ENCODE data around the gene NGDN.

NGDN gene

DNA sequence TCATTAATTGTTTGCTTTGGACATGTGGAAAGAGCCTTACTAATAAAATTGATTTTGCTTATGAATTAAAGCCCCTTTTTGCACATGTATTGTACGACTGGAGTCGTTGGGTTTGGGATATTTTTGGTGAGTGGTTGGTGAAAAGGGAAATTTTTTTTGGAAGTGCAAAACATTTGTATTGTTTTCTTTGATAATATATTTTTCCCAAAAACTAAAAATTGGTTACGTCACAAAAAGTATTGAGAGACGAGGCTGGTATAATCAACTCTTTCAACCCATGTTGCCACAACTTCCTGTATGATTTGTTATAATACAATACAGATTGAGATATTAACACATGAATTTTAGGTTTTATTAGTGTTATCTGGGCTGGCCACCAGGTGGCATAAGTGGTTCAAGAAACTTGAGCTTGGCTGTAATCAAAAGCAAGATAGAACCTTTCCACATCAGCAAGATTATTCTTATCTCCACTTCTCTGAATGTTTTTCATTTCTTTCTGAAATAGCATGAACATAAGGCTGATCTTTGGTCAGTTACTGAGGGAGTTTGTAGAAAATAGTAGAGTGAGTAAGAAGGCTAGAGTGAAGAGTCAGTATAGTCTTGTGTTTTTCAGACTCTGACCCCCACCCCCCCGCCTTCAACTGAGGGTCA is 8.7 kb downstream of the NGDN start:
- no peak for DNase-seq

DNA sequence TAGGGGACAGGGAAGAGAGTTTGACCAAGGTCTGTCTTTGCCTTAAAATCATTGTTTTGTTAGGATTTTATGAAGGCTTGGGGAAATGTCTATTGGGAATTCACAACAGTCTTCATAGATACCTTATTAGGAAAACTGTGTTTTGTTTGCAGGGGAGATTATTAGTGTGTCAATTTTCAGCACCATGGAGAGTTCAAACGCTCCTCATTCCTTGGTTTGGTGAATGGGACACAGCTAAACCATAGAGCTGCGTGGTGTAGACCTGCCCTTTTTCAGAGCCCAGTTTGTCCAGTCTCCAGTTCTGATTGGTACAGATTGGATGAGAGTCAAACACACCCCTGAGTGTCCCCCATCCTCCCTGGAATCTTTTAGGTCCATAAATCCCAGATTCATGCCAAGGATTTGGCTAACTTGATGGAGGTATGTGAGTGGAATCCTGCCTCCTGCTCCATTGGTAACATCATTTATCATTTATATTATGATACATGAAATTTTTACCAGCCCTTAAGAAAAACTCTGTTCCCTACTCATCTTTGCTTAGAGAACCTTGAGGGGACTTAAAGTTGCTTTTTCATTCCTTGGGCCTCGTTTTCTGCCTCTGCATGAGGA is 12.0 kb downstream of the NGDN start:
- no peak for DNase-seq

DNA sequence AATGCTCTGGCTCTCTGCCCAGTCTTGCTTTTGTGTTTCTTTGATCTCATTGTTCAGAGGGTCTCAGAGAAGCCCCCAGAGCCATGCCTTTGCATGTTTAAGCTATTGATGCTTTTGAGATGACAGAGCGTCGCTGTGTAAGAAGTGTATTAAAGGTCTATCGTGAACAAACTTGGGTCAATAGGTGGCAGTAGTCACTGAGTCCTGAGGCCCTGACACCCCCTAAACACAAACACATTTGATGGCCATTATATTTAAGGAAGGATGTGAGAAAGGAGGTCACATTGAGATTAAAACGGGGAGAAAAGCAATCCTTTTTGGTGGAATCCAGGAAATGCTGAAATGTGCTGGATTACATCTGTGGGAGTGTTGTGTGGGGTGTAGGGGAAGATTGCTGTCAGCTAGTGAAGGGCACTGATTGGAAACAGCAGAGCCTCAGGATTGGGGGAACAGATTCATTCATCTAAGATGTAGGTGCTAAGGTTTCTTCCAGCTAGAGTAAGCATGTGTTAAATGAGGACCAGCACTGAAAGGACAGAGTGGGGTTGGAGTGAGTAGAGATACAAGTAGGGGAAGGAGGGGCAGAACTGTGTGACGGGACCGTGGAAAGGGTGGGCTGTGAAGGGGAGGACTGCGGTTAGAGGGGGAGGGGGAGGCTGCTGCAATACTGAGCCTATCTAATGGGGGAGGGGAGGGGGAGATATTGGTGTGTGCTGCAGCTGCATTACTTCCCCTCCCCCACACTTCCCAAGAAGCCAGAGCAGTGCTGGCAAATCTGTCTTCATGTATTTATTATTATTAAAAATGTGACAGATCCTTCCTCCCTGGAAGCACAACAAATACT is 12.7 kb downstream of the NGDN start:
- no peak for DNase-seq

DNA sequence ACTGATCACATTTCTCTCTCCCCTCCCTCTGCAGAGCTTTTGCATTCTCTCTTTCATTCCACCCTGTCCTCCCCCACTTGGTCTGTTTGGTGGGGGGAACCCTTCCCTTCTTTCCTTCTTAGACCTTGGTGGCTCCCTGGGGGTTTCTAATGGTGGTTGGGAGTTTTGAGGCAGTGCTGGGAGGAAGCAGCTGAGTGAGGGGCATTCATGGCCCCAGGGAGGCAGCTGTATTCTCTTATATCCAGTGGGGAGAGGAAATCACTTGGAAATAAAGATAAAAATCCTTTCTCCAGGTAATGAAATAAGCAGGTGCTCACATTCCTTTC is 13.3 kb downstream of the NGDN start:
- DNase-seq, result no peak

DNA sequence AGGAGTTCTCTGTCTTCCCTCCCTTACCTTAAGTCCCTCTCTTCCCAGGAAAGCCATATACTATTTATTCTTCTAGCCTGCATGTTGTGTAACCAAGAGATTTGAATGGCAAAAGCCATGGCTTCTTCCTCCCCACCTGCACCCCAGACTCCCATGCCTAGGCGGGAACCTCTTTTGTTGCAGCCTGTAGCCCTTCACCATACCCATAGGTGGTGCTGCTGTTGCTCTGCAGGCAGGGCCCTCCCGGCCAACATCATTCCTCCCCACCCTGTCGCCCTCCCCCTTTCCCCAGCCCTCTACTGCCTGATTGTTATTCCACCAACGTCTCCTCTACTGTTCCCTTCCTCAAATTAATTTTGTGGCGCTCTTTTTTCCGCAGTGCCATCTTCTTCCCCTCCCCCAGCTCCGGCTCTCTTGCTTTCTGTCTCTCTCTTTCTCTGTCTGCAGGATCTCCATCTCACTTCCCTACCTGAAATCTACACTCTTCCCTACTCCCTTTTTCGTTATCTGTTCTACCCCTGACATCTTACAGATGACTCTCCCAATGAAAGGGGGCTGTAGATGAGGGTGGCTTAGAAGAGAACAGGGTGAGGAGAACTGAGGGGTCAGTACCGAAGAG is 13.8 kb downstream of the NGDN start:
- DNase-seq, result no peak

DNA sequence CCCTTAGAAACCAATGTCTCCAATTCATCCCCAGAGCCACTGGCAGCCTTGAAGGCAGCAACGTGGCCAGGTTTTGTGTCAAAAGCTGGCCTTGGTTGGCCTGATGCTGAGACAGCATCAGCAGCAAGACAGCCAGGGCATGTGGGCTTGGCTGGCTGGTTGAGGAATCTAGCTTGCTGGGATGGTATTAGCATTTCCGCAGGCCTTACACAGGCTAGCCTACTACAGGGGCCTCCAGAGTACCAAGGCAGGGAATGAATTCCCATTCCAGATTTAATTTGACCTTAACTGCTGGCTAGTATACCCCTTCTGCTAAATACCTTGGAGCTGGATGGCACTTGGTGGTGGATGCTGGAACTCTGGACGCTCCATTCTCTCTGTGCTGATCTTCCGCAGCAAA is 15.8 kb downstream of the NGDN start:
- no peak for DNase-seq

DNA sequence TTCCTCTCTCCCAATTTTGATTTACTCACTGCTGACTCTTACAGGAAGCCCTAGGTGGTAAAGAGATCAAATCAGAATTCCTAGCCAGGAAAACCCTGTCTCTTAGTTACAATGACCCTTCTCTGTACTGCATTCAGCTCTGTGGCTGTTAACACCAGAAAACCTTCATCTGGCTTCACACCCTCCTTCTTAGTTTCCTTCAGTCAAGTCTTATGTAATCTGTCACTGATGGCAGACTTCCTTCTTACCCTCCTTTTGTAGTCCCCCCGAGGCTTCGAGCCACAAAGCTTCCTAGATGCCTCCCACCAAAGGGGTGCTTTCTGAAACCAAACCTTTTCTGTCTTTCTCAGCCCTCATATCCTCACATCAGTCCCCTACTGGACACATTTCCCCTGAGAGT is 16.5 kb downstream of the NGDN start:
- no peak for DNase-seq

DNA sequence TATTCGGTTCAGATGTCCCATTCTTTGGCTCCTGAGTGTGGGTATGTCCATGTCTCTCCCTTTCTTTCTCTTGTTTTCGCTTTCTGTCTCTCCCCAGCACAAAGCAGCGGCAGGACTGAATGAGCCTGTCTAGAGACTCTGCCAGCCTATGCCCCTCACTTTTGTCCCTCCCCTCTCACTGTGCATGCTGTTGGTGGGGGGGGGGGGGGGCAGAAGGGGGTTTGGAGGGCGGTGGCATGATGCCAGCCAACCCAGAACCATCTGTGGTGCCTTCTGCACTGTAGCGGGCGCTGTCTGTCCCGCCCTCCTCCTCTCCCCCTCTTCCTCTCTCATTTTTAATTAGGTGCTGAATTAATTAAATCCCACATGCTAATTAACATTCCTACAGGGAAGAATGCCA is 17.7 kb downstream of the NGDN start:
- DNase-seq, result no peak

DNA sequence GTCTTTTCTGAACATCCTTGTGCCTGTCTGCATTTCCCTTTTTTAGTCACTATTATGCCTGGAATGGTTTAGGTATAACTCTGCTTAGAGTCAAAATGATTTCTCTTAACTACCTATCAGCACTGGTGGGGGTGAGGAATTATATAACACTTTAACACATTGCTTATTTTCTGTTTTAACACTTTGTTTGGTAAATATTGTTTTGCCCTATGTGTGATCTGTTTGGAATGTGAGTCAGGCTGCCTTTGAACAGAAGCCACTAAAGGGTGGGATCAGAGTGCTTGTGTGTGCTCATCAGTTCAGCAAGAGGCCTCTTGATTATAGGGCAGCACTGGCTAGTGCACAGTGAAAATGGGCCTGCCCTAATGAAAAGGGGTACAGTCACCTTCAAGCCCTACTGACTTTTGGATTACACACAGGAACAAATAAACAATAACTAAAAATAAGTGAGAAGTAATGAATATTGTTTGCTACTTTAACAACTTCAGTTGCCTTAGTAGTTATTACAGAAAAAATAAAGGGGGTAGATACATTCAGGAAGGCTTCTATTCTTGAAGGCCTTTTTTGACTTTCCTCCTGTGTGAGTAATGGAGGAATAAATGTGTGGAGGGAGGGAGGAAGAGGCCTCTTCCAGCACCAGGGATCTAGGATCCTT is 23.2 kb downstream of the NGDN start:
- no peak for DNase-seq

DNA sequence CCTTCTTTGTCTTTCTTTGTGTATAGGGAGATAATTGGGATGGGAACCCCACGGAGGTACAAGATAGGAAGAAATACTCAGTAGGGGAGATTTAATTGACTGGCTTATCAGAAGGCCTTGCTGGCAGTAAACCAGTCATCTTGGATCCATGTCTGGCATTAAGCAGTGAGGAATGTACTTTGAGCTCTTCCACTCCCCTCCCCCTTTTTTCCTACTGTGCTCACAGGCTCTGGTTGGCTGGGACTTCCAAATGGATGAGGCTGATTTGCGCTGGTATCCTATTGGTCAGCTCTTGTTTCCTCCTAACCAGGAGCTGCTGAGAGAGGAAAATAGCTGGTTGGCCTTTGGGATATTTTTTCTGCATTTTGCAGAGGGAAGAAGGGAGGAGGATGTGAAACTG is 24.7 kb downstream of the NGDN start:
- no peak for DNase-seq

DNA sequence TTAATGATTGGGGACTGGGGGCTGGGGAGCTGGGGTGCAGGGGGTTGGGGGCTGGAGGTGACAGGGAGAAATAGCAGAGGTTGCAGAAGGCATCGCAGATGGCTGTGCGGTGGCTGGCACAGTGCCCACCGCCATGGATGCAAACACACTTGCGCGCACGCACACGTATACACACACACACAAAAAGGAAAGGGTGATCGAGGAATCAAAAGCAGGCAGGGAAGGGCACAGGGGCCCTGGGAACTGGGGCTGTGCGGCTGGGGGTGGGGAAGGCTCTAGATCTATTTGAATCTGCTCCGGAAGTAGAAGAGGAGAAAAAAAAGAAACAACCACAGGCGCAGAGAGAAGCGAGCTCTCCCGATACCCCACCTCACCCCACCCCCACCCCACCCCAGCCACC is 42.7 kb downstream of the NGDN start:
- no peak for DNase-seq

DNA sequence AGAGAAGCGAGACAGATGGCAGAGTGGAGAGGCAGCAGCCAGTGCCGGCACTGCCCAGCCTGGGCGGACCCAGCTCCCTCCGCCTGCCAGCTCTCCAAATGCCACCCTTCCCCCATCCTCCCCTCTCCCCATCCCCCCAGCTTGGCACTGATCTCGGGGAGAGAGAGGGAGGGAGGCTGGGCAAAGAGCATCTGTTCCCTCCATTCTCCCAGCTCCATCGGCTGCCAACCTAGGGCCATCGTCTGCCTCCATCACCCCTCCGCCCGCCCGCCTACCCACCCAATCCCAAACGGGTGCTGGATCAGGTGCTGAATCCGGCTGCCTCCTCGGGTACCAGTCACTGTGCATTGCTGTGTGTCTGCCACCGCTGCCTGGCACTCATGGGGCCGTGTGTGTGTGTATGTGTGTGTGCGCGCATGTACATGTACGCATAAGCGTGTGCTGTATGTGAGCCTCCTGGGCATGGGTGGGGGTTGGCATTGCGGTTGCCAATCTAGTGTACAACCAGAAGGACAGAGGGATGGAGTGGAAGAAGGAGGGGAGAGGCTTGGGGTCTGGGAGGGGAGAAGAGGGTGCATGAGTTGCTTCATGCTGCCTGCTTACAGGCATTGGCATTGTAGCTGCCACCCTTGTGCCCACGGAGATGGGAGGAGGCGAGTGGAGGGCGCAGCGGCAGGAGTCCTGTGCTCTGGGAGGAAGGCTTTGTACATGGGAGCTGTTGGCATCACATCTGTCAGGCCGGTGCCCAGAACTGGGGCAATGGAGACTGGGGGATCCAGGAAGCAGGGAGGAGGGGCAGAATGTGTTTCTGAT is 43.7 kb downstream of the NGDN start:
- DNase-seq, result no peak

DNA sequence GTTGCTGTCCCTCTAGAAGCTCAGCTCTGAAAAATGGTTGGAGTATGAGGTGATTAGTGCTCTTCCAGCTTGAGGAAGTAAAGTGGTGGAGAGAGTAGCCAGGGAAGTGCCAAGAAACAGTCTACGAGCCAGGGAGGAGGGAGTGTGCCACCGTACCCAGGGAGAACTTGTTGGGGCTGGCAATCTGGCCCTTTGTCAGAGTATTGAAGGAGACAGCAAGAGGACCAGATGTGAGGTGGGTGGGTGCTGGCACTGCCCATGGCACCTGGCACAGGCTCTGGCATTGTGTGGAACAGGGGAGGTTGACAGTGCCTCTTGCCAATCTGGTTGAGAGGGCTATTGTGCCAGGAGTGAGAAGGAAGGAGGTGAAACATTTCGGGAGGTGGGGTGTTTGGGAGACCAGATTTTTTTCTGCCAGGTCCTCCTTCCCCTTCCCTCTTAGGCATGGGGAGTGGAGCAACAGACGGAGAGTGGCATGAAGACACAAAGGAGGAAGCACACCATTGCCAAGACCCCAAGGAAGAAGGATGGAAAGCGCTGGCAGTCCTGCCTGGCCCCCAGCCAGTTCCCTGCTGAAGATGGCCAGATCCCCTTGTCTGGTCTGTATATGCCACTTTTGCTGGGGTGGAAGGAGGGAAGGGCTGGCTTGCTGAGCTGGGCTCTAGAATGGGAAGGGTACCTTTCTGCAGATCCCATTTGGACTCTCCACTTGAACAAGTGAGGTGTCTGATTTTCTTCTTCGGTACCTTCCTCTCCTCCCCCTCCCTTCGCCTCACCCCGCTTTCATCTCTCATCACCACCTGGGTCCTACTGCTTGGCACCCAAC is 44.5 kb downstream of the NGDN start:
- DNase-seq, result no peak

DNA sequence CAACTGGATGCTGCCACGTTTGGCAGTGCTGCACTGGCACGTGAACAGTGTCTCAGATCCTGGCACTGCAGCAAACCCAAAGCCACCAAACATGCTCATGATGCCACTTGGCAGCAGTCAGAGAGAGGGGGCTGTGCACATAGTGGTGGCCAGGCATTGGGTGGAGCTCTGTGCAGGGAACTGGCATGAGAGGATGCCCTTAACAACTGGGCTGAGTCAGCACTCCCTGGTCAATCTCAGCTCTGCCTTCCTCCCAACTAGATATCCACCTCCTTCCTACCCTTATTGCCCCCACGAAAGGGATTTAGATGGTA is 45.1 kb downstream of the NGDN start:
- no peak for DNase-seq

DNA sequence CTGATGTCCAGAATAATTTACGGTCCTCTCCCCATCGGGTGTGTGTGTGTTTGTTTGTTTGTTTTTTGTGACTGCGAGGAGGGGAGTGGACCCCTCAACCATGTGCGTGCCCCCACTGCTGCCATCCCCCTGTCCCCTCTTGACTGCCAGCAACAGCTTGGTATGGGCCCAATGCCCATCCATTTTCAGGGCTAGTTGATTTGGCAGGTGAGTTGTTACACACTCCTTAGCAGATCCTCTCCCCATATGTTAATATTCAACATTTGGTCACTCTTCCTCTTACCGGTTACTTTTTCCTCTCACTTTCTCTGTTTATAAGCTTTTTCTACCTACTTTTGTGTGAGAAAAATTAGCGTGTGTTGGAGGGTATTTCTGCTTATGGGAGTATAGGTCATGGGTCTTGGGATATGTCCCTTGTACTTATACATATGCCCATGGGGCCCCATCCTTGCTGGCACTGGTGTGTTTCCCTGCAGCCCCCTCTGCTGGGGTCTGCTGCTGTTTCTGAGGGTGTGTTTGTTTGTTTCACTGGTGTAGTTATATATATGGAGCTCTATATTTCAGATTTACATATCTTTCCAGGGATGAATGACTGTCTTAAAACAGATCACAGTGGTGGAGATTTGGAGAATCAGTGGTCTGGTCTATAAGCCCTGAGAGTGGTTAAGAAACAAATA is 48.3 kb downstream of the NGDN start:
- DNase-seq, result no peak

DNA sequence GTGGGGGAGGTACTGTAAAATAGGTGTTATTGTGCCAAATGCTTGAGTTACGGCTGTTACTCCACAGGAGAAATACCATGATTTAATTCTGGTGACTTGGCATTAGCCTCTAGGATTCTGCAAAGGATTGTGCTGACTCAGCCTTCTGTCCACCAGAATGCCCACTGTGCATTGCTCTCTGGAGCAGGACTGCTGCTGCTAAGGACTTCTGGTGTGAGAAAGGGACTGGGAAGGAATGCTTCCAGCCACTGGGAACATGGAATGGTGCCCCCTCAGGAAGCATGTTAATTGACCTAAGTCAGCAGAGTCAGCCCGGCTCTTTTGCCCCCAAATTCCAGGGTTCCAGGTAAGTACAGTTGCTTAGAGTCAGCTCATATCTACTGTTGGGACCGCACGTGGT is 49.2 kb downstream of the NGDN start:
- DNase-seq, result no peak

DNA sequence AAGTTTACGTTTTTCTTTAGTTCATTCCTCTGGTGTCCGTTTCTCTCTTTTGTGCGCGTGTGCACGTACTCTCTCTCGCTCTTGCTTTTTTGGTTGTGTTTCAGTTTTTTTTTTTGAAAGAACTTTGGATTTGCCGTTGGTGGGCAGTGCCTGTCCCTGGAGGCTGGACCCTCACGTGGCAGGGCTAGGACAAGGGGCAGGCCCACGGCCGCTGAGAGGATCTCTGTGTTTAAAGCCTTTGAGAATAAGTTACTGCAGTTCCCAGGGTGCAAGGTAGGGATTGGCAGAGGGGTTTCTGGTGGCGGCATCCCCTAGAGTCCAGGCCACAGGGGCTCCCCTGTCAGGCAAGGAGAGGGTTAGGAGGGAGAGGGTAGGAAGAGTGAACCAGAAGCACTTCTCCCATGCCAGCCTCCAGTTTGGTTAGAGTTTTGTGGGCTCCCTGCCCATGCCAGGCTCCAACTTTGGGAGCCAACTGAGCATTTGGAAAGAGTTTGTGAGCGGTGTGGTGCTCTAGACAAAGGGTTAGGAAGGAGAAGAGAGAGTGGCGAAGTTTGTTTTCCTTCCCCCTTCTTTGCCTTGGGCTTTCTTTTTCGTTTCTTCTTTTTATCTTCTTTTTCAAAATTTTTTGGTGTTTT is 51.5 kb downstream of the NGDN start:
- DNase-seq, result no peak

DNA sequence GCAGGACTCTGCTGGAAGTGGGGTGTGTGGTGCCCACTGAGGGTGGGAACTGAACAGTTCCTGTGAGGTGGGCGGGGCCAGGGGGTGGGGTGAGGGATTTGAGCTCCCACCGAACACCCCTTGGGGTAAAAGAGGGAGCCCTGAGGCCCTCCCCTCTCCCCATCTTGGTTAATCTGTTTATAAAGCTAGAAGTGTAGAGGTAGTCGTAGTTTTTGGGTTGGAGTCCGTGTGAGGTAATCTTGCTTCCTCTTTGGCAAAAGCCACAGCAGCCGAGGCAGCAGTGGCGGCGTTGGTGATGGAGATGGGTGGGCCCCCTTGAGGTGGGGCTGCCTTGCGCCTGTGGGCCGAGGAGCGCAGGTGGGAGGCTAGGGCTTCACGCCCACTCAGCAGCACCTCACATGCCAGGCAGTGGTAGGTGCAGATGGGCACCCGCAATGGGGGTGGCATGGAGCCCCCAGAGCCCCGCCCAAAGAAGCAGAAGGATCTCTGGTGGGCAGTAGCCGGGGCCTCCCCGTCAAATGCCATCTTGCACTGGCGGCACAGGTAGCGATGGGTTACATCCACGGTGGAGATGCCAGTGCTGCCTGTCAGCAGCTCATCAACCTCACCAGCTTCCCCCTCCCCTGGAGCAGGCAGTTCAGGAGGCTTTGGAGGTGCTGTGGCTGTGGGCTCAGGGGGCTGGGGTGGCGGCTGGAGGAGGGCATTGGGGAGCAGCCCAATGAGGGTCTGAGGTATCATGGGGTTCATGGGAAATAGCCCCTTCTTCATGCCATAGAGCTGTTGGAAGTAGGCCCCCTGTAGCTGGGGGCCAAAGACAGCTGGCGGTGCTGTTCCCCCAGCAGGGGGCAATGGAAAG is 52.5 kb downstream of the NGDN start:
- no peak for DNase-seq

DNA sequence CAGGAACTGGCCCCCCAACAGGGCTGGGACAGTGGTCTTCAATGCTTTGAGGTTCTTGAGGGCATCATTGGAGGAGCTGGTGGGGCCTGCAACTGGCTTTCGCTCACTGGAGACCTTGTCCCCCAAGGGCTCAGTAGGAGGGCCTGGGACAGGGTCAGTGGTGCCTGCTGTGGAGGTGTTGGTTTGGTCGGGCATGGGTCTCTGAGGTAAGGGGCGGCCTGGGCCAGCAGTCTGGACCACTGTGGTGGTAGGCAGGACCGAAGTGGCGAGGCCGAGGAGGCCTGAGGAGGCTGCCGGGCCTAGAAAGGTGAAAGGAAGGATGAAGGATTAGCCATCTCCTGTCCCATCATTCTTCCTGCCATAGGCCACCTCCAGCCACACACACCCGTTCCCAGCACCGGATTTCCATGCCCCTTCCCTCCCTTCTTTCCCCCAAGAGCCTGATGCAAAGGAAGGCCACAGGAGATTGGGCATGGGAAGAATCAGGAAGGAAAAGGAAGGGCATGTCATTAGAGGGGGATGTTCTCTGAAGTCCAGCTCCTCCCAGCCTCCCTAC is 53.2 kb downstream of the NGDN start:
- DNase-seq, result no peak

All from NCI-H1417 treated with DMSO at 0.1 percent for 48 hours (cell line).